ENCODE measurements around the gene HNRNPC. TPM values are rescaled to one million over a fixed set of nuclear protein-coding genes. Genes with fewer than 3 reads are reported as not detected.
"Not testable (repeated sequence)": the region's sequence is repeated elsewhere in the genome, so short reads cannot be mapped to it uniquely, and the experiment has no call there.

The HNRNPC gene
- total RNA-seq = 958 and 976 TPM in 2 replicates

- DNase-seq (ENCODE audit: low spot score) = peak; percentile 100
Measured at GRCh38 chr14:21269252-21270046, at the start of gene HNRNPC. HNRNPC (minus strand) TSS chr14:21269442; CDS start chr14:21234193, 35,249 bp downstream.

GRCh38 chr14:21317398-21317797 is 48.2 kb upstream of the HNRNPC start:
- no peak overlapping the region for H3K27ac Mint-ChIP-seq
- H3K27me3 Mint-ChIP-seq (ENCODE audit: insufficient read depth) = peaks cover 7% of the 10 kb centered on the region
- no peak for DNase-seq (ENCODE audit: low spot score)
- no peaks in the 10 kb centered on the region for H3K9me3 Mint-ChIP-seq
- H3K36me3 Mint-ChIP-seq (ENCODE audit: low read depth) = no peaks in the 10 kb centered on the region
- H3K4me3 Mint-ChIP-seq = no peak overlapping the region
- H3K4me1 Mint-ChIP-seq (ENCODE audit: low read depth) = peaks cover 11% of the 10 kb centered on the region
- intact Hi-C loops (cut with micrococcal nuclease) = no loop called here

More at GRCh38 chr14:21269252-21270046, at the start of gene HNRNPC:
- H3K36me3 Mint-ChIP-seq (ENCODE audit: low read depth) = peaks cover 42% of the 10 kb centered on the region
- H3K4me3 Mint-ChIP-seq = peak within 1 kb of the TSS; percentile 99
- intact Hi-C loops (cut with micrococcal nuclease) = loop anchor here (1.0 to 5.0 kb wide), 15 partner anchors 39 to 1825 kb away; partner anchors contain the start of genes ACIN1, C14orf119, CHD8 and DAD1
- H3K9me3 Mint-ChIP-seq = no peaks in the 10 kb centered on the region
- H3K27me3 Mint-ChIP-seq (ENCODE audit: insufficient read depth) = no peaks in the 10 kb centered on the region
- H3K27ac Mint-ChIP-seq = peak within 1 kb of the TSS; percentile 100
- H3K4me1 Mint-ChIP-seq (ENCODE audit: low read depth) = peaks cover 34% of the 10 kb centered on the region

GRCh38 chr14:21313512-21313911 is 44.3 kb upstream of the HNRNPC start:
- DNase-seq (ENCODE audit: low spot score) = no peak
- Mint-ChIP-seq H3K4me1 (ENCODE audit: low read depth) (peaks cover 11% of the 10 kb centered on the region), H3K4me3 (no peak overlapping the region), H3K27me3 (ENCODE audit: insufficient read depth) (no peaks in the 10 kb centered on the region), H3K9me3 (no peaks in the 10 kb centered on the region), H3K36me3 (ENCODE audit: low read depth) (no peaks in the 10 kb centered on the region), H3K27ac (no peak overlapping the region)
- intact Hi-C loops (cut with micrococcal nuclease) = no loop called here

- Mint-ChIP-seq H3K4me1 (ENCODE audit: low read depth) (peaks cover 16% of the 10 kb centered on the region), H3K27me3 (ENCODE audit: insufficient read depth) (no peaks in the 10 kb centered on the region), H3K36me3 (ENCODE audit: low read depth) (no peaks in the 10 kb centered on the region), H3K27ac (no peak overlapping the region), H3K4me3 (no peak overlapping the region), H3K9me3 (no peaks in the 10 kb centered on the region)
- DNase-seq (ENCODE audit: low spot score) = no peak
- intact Hi-C loops (cut with micrococcal nuclease) = no loop called here
Measured at GRCh38 chr14:21311614-21312013, 42.4 kb upstream of the HNRNPC start.

GRCh38 chr14:21309956-21310355 is 40.7 kb upstream of the HNRNPC start:
- DNase-seq (ENCODE audit: low spot score) = no peak
- no peaks in the 10 kb centered on the region for H3K9me3 Mint-ChIP-seq
- no peaks in the 10 kb centered on the region for H3K36me3 Mint-ChIP-seq (ENCODE audit: low read depth)
- H3K27ac Mint-ChIP-seq = no peak overlapping the region
- H3K4me3 Mint-ChIP-seq = no peak overlapping the region
- peaks cover 16% of the 10 kb centered on the region for H3K4me1 Mint-ChIP-seq (ENCODE audit: low read depth)
- intact Hi-C loops (cut with micrococcal nuclease) = loop anchor here (1.0 to 5.0 kb wide), 3 partner anchors 73 to 147 kb away; partner anchors contain the start of gene CHD8
- H3K27me3 Mint-ChIP-seq (ENCODE audit: insufficient read depth) = no peaks in the 10 kb centered on the region

GRCh38 chr14:21309238-21309636 is 40.0 kb upstream of the HNRNPC start:
- Mint-ChIP-seq H3K27ac (peak overlapping the region; percentile 64), H3K27me3 (ENCODE audit: insufficient read depth) (no peaks in the 10 kb centered on the region), H3K36me3 (ENCODE audit: low read depth) (no peaks in the 10 kb centered on the region), H3K4me1 (ENCODE audit: low read depth) (peaks cover 16% of the 10 kb centered on the region), H3K4me3 (peak overlapping the region; percentile 64), H3K9me3 (no peaks in the 10 kb centered on the region)
- intact Hi-C loops (cut with micrococcal nuclease) = loop anchor here (1.0 to 5.0 kb wide), 3 partner anchors 74 to 148 kb away; partner anchors contain the start of gene CHD8
- no peak for DNase-seq (ENCODE audit: low spot score)

- intact Hi-C loops (cut with micrococcal nuclease) = loop anchor here (1.0 to 5.0 kb wide), 4 partner anchors 39 to 149 kb away; partner anchors contain the start of genes CHD8 and HNRNPC
- H3K4me1 Mint-ChIP-seq (ENCODE audit: low read depth) = peaks cover 16% of the 10 kb centered on the region
- peak overlapping the region; percentile 64 for H3K4me3 Mint-ChIP-seq
- peak overlapping the region; percentile 64 for H3K27ac Mint-ChIP-seq
- peaks cover 3% of the 10 kb centered on the region for H3K27me3 Mint-ChIP-seq (ENCODE audit: insufficient read depth)
- no peaks in the 10 kb centered on the region for H3K36me3 Mint-ChIP-seq (ENCODE audit: low read depth)
- H3K9me3 Mint-ChIP-seq = no peaks in the 10 kb centered on the region
- peak; percentile 65 for DNase-seq (ENCODE audit: low spot score)
Measured at GRCh38 chr14:21308479-21309237, 39.4 kb upstream of the HNRNPC start.

- Mint-ChIP-seq H3K9me3 (no peaks in the 10 kb centered on the region), H3K36me3 (ENCODE audit: low read depth) (no peaks in the 10 kb centered on the region), H3K27ac (peak overlapping the region; percentile 64), H3K27me3 (ENCODE audit: insufficient read depth) (peaks cover 5% of the 10 kb centered on the region), H3K4me3 (peak overlapping the region; percentile 64), H3K4me1 (ENCODE audit: low read depth) (peaks cover 16% of the 10 kb centered on the region)
- intact Hi-C loops (cut with micrococcal nuclease) = loop anchor here (1.0 to 5.0 kb wide), 3 partner anchors 39 to 149 kb away; partner anchors contain the start of genes CHD8 and HNRNPC
- no peak for DNase-seq (ENCODE audit: low spot score)
Measured at GRCh38 chr14:21308132-21308478, 38.9 kb upstream of the HNRNPC start.

GRCh38 chr14:21307637-21308036 is 38.4 kb upstream of the HNRNPC start:
- intact Hi-C loops (cut with micrococcal nuclease) = loop anchor here (1.0 to 5.0 kb wide), 3 partner anchors 38 to 150 kb away; partner anchors contain the start of genes CHD8 and HNRNPC
- Mint-ChIP-seq H3K4me3 (no peak overlapping the region), H3K27me3 (ENCODE audit: insufficient read depth) (peaks cover 8% of the 10 kb centered on the region), H3K36me3 (ENCODE audit: low read depth) (no peaks in the 10 kb centered on the region), H3K4me1 (ENCODE audit: low read depth) (peaks cover 16% of the 10 kb centered on the region), H3K27ac (no peak overlapping the region), H3K9me3 (no peaks in the 10 kb centered on the region)
- no peak for DNase-seq (ENCODE audit: low spot score)

- H3K9me3 Mint-ChIP-seq; H3K27ac Mint-ChIP-seq; H3K4me3 Mint-ChIP-seq; DNase-seq (ENCODE audit: low spot score); H3K4me1 Mint-ChIP-seq (ENCODE audit: low read depth); H3K36me3 Mint-ChIP-seq (ENCODE audit: low read depth): not testable (repeated sequence)
- peaks cover 31% of the 10 kb centered on the region for H3K27me3 Mint-ChIP-seq (ENCODE audit: insufficient read depth)
- intact Hi-C loops (cut with micrococcal nuclease) = loop anchor here (5.0 kb wide), 1 partner anchor 35 kb away; no protein-coding TSS in a partner anchor
Measured at GRCh38 chr14:21302836-21303140, 33.5 kb upstream of the HNRNPC start.

- H3K36me3 Mint-ChIP-seq (ENCODE audit: low read depth) = no peaks in the 10 kb centered on the region
- peaks cover 33% of the 10 kb centered on the region for H3K27me3 Mint-ChIP-seq (ENCODE audit: insufficient read depth)
- DNase-seq (ENCODE audit: low spot score) = no peak
- H3K9me3 Mint-ChIP-seq = no peaks in the 10 kb centered on the region
- intact Hi-C loops (cut with micrococcal nuclease) = loop anchor here (5.0 kb wide), 1 partner anchor 35 kb away; no protein-coding TSS in a partner anchor
- no peak overlapping the region for H3K27ac Mint-ChIP-seq
- H3K4me1 Mint-ChIP-seq (ENCODE audit: low read depth) = no peaks in the 10 kb centered on the region
- H3K4me3 Mint-ChIP-seq = no peak overlapping the region
Measured at GRCh38 chr14:21302013-21302835, 33.0 kb upstream of the HNRNPC start.

- H3K27ac Mint-ChIP-seq = no peak overlapping the region
- DNase-seq (ENCODE audit: low spot score) = no peak
- H3K4me3 Mint-ChIP-seq = no peak overlapping the region
- H3K27me3 Mint-ChIP-seq (ENCODE audit: insufficient read depth) = peaks cover 33% of the 10 kb centered on the region
- H3K36me3 Mint-ChIP-seq (ENCODE audit: low read depth) = no peaks in the 10 kb centered on the region
- no peaks in the 10 kb centered on the region for H3K4me1 Mint-ChIP-seq (ENCODE audit: low read depth)
- intact Hi-C loops (cut with micrococcal nuclease) = loop anchor here (5.0 kb wide), 1 partner anchor 36 kb away; no protein-coding TSS in a partner anchor
- no peaks in the 10 kb centered on the region for H3K9me3 Mint-ChIP-seq
Measured at GRCh38 chr14:21300892-21301291, 31.6 kb upstream of the HNRNPC start.
